Coronary artery (tissue), 2 donors: Measurements from ENCODE around the gene RAI1.
"Not testable (repeated sequence)": the region's sequence is repeated elsewhere in the genome, so short reads cannot be mapped to it uniquely, and the experiment has no call there.

ENCODE experiments used
- DNase-seq: peaks from one replicate; pipeline ENCODE4 v3.0.0-alpha.2; 2017; ENCODE audit warnings: low spot score
- H3K27ac ChIP-seq, 2 donors: fragments of 200-600 bp; sonication (generic); one replicate each; pipeline ENCODE4 v1.5.1; 2016 to 2019
- H3K4me3 ChIP-seq: fragments of 200-600 bp; sonication (generic); 2 replicates; pipeline ENCODE4 v1.5.1; 2016; ENCODE audit warnings: mild to moderate bottlenecking, moderate library complexity
- TF ChIP-seq, protein P1 (sequence below): fragments of 200-600 bp; sonication (generic); IDR thresholded peaks from one replicate; pipeline ENCODE4 v1.5.1; 2019; ENCODE audit warnings: antibody characterized with exemption

Gene RAI1

GRCh38 chr17:17677299-17678040 is 3.8 kb upstream of the RAI1 start:
- DNase-seq: no peak
- no peak overlapping the region for H3K4me3 ChIP-seq
- no peak overlapping the region for H3K27ac ChIP-seq
- TF ChIP-seq, protein P1, sequence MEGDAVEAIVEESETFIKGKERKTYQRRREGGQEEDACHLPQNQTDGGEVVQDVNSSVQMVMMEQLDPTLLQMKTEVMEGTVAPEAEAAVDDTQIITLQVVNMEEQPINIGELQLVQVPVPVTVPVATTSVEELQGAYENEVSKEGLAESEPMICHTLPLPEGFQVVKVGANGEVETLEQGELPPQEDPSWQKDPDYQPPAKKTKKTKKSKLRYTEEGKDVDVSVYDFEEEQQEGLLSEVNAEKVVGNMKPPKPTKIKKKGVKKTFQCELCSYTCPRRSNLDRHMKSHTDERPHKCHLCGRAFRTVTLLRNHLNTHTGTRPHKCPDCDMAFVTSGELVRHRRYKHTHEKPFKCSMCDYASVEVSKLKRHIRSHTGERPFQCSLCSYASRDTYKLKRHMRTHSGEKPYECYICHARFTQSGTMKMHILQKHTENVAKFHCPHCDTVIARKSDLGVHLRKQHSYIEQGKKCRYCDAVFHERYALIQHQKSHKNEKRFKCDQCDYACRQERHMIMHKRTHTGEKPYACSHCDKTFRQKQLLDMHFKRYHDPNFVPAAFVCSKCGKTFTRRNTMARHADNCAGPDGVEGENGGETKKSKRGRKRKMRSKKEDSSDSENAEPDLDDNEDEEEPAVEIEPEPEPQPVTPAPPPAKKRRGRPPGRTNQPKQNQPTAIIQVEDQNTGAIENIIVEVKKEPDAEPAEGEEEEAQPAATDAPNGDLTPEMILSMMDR: no peak

- not testable (repeated sequence) for DNase-seq, H3K27ac ChIP-seq, H3K4me3 ChIP-seq
Observed at GRCh38 chr17:17678063-17678699, 3.1 kb upstream of the RAI1 start.

DNA sequence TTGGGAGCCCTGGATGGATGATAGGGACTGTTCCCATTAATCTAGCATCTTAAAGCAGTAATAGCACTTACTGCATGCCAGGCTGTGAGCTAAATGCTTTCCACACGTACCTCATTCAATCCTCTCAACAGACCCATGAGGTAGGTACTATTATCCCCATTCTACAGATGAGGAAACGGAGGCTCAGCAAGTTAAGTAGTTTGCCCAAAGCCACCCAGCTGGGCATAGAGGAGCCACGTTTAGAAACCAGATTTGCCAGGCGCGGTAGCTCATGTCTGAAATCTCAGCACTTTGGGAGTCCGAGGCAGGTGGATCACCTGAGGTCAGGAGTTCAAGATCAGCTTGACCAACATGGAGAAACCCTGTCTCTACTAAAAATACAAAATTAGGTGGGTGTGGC is 2.0 kb upstream of the RAI1 start:
- TF ChIP-seq, protein P1: no peak

DNA sequence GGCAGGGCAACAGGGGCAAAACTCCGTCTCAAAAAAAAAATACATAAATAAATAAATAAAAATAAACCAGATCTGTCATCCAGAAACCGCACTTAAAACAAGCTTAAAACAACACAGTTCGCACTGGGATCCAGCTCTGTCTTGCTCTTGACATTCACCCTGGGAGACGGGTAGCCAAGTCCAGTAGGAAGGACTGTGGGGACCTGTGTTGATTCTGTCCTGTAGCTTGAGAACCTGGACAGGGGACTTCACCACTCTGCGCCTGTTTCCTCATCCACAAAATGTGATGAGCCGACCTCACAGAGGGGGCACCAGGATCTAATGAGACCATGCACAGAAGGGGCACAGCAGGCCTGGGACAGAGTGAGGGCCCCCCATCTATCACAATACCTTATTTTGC is 1.5 kb upstream of the RAI1 start:
- Histone ChIP-seq H3K4me3 (no peak overlapping the region), H3K27ac (no peak overlapping the region)
- no peak for DNase-seq
- TF ChIP-seq, protein P1: no peak

More for the DNA sequence above, 2.0 kb upstream of the RAI1 start:
- Histone ChIP-seq H3K27ac (no peak overlapping the region), H3K4me3 (no peak overlapping the region)
- no peak for DNase-seq

GRCh38 chr17:17680477-17681186 is 626 bp upstream of the RAI1 start:
- H3K27ac ChIP-seq: peak overlapping the region; percentile 70 to 82
- H3K4me3 ChIP-seq: peak overlapping the region; percentile 72
- DNase-seq: no peak
- TF ChIP-seq, protein P1: no peak

- peak; percentile 81 for DNase-seq
- TF ChIP-seq, protein P1: no peak
- Histone ChIP-seq H3K4me3 (peak overlapping the region; percentile 72), H3K27ac (peak overlapping the region; percentile 70 to 82)
Observed at GRCh38 chr17:17681744-17682292, 560 bp downstream of the RAI1 start.

DNA sequence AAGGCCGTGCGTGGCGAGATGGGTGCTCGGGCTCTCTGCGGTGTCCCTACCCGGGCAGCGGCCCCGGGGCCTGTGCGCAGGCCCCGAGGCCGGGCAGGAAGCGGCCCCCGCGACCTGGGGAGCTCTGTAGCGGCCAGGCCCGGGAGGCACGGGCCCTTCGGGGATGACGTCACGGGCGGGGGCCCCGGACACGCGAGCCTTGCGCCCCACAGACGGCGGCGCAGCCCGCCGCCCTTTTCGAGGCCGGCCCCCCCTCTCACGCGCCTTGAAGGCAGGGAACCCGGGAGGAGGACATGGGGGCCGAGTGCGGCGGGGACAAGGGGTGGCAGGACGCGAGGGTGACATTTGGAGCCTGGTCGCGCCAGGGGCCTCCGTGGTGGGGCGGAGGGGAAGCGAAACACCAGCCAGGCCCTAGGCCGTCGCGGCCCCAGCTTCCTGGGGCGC is 1.1 kb downstream of the RAI1 start:
- TF ChIP-seq, protein P1: no peak
- Histone ChIP-seq H3K4me3 (peak overlapping the region; percentile 72), H3K27ac (peak overlapping the region; percentile 70 to 82)
- DNase-seq: no peak
